Natural killer cell (primary cell): ENCODE measurements around the gene KRTAP13-4. TPM values are rescaled to one million over a fixed set of nuclear protein-coding genes. Genes with fewer than 3 reads are reported as not detected.

Experiments used
- ATAC-seq, 3 donors: fragments of 150-1000 bp in 2 of 3; fragments of 200-7000 bp in 1 of 3; cut with Tn5 transposase; 1 replicate in 1 of 3; 2 replicates in 2 of 3; pipeline ENCODE4 v1.10.0; 2021; ENCODE audit warnings: mild to moderate bottlenecking in 2 of 3, moderate library complexity in 2 of 3
- DNase-seq, 2 donors: peaks; one replicate each; pipeline versions ENCODE4 v3.0.0 to v3.0.0-alpha.2; 2013 to 2021; ENCODE audit warnings: mixed read lengths in 1 of 2
- H3K27ac ChIP-seq: one replicate; pipeline ENCODE4 v1.5.1; 2013; ENCODE audit warnings: mild to moderate bottlenecking, low read length
- H3K27me3 ChIP-seq: one replicate; pipeline ENCODE4 v1.6.1; 2013; ENCODE audit warnings: low read length; ENCODE audit not compliant: control insufficient read depth, insufficient read depth
- H3K36me3 ChIP-seq: one replicate; pipeline ENCODE4 v1.6.1; 2013; ENCODE audit warnings: low read length; ENCODE audit not compliant: control insufficient read depth, insufficient read depth
- H3K4me1 ChIP-seq: one replicate; pipeline ENCODE4 v1.6.1; 2013; ENCODE audit warnings: low read length; ENCODE audit not compliant: control insufficient read depth, insufficient read depth
- H3K4me3 ChIP-seq: one replicate; pipeline ENCODE4 v1.5.1; 2013; ENCODE audit warnings: low read length
- H3K9me3 ChIP-seq: one replicate; pipeline ENCODE4 v1.6.1; 2013; ENCODE audit warnings: low read length; ENCODE audit not compliant: control insufficient read depth, insufficient read depth
- H3K27ac Mint-ChIP-seq, 2 donors: one replicate each; pipeline ENCODE4 v1.8.0; 2022; ENCODE audit warnings: mild to moderate bottlenecking in 2 of 2, mixed read lengths in 2 of 2, moderate library complexity in 1 of 2
- H3K27me3 Mint-ChIP-seq, 2 donors: one replicate each; pipeline ENCODE4 v1.8.0; 2022; ENCODE audit warnings: low read depth in 2 of 2, mixed read lengths in 2 of 2
- H3K36me3 Mint-ChIP-seq: one replicate; pipeline ENCODE4 v1.8.0; 2022; ENCODE audit warnings: mixed read lengths
- H3K4me1 Mint-ChIP-seq, 2 donors: one replicate each; pipeline ENCODE4 v1.8.0; 2022; ENCODE audit warnings: mixed read lengths in 2 of 2
- H3K4me3 Mint-ChIP-seq: one replicate; pipeline ENCODE4 v1.8.0; 2022; ENCODE audit warnings: mild to moderate bottlenecking, moderate library complexity, mixed read lengths
- H3K9me3 Mint-ChIP-seq, 2 donors: one replicate each; pipeline ENCODE4 v1.8.0; 2022; ENCODE audit warnings: mixed read lengths in 2 of 2
- WGBS: methylation state at CpG from one replicate; pipeline ENCODE4 v1.1.7; 2013; ENCODE audit warnings: missing lambda C conversion rate; ENCODE audit not compliant: insufficient coverage; 5-methylcytosine and 5-hydroxymethylcytosine counted together
- intact Hi-C: fragments of 100-400 bp; cut with micrococcal nuclease; formaldehyde crosslinking; loops from one replicate; pipeline ENCODE4 v1.14.2; 2022
- total RNA-seq, 4 donors: library from RNA; stranded (reverse); fragments of 120-200 nt in 1 of 4; gene quantifications; one replicate each; pipeline versions ENCODE4 v1.2.3 to v1.2.4, GENCODE V29; 2013 to 2022
- TF ChIP-seq, protein P1 (sequence below): fragments of 200-600 bp; IDR thresholded peaks from one replicate; pipeline ENCODE4 v1.8.0; 2022; ENCODE audit warnings: antibody characterized with exemption

Gene KRTAP13-4
- total RNA-seq, 3 donors from 2014 or later (not counting 1 experiment from before 2014, with no cell fraction given), result not detected

GRCh38 chr21:30408782-30409494 is 21.1 kb upstream of the KRTAP13-4 start:
- Mint-ChIP-seq H3K9me3 (peaks cover 10 to 12% of the 10 kb centered on the region in 2 donors), H3K4me3 (no peak overlapping the region), H3K27me3 (no peaks in the 10 kb centered on the region), H3K27ac (no peak overlapping the region), H3K36me3 (peaks cover 18% of the 10 kb centered on the region), H3K4me1 (no peaks in the 10 kb centered on the region)
- Histone ChIP-seq H3K27ac (no peak overlapping the region), H3K4me3 (no peak overlapping the region), H3K9me3 (no peaks in the 10 kb centered on the region), H3K4me1 (no peaks in the 10 kb centered on the region), H3K27me3 (no peaks in the 10 kb centered on the region), H3K36me3 (no peaks in the 10 kb centered on the region)
- intact Hi-C loops, result no loop called here
- TF ChIP-seq, protein P1, sequence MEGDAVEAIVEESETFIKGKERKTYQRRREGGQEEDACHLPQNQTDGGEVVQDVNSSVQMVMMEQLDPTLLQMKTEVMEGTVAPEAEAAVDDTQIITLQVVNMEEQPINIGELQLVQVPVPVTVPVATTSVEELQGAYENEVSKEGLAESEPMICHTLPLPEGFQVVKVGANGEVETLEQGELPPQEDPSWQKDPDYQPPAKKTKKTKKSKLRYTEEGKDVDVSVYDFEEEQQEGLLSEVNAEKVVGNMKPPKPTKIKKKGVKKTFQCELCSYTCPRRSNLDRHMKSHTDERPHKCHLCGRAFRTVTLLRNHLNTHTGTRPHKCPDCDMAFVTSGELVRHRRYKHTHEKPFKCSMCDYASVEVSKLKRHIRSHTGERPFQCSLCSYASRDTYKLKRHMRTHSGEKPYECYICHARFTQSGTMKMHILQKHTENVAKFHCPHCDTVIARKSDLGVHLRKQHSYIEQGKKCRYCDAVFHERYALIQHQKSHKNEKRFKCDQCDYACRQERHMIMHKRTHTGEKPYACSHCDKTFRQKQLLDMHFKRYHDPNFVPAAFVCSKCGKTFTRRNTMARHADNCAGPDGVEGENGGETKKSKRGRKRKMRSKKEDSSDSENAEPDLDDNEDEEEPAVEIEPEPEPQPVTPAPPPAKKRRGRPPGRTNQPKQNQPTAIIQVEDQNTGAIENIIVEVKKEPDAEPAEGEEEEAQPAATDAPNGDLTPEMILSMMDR, result no peak
- ATAC-seq (no peak), DNase-seq (peak in 1 of 2 donors; percentile 2)
- 58% methylated on average over 13 of the region's 14 CpGs for WGBS

DNA sequence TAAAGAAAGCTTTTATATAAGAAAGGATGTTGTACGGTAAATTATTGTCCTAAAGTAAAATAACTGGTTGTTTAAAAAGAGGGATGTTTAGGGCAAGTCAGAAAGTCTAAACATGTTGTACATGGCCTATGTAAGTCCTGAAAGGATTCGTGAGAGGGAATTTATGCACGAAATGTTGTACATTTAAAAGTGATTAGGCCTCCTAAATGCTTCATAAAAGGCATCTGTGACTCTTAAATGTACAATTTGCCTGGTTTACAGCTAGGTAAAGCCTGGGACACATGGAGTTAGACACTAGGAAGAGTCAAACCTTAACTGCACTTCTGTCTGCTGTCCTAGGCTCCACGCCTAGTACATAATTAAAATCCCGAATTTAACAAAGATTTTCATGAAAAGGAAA is 14.0 kb upstream of the KRTAP13-4 start:
- no peaks in the 10 kb centered on the region for H3K36me3 ChIP-seq
- peaks cover 7 to 13% of the 10 kb centered on the region in 2 donors for H3K9me3 Mint-ChIP-seq
- no peak overlapping the region for H3K27ac ChIP-seq
- no peak for ATAC-seq
- no peaks in the 10 kb centered on the region for H3K27me3 ChIP-seq
- no peaks in the 10 kb centered on the region for H3K27me3 Mint-ChIP-seq
- DNase-seq, result no peak
- 84% methylated on average over 5 of the region's 5 CpGs for WGBS
- TF ChIP-seq, protein P1, result no peak
- H3K4me1 ChIP-seq, result no peaks in the 10 kb centered on the region
- no peak overlapping the region for H3K4me3 ChIP-seq
- no peaks in the 10 kb centered on the region for H3K4me1 Mint-ChIP-seq
- peaks cover 5% of the 10 kb centered on the region for H3K36me3 Mint-ChIP-seq
- no peak overlapping the region for H3K4me3 Mint-ChIP-seq
- no peaks in the 10 kb centered on the region for H3K9me3 ChIP-seq
- no peak overlapping the region for H3K27ac Mint-ChIP-seq
- intact Hi-C loops, result no loop called here

DNA sequence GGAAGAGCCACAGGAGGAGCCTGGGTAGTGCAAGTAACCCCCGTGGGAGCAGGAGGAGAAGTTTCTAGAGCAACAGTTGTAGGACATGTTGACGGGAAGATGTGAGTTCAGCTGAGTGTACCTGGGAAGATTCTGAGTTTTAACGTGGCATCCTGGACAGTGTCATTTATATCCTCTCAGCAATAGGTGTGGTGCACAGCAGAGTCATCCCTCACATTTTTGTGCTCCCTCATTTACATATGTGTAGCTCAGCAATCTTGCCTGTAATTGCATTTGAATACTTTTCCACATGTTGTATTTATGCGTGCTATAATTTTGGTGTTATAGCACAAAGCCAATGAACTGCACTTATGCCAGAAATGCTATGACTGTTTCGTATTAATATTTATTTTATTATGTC is 4.2 kb upstream of the KRTAP13-4 start, which contains the start of gene KRTAP13-3:
TSS of gene KRTAP13-3 (minus strand) at position 101 of the 400 bp plus-strand sequence. CDS start at position 87, 14 bp downstream.
- no peaks in the 10 kb centered on the region for H3K27me3 ChIP-seq
- H3K27me3 Mint-ChIP-seq, result no peaks in the 10 kb centered on the region
- no peaks in the 10 kb centered on the region for H3K36me3 ChIP-seq
- H3K36me3 Mint-ChIP-seq, result no peaks in the 10 kb centered on the region
- 87% methylated on average over 5 of the region's 5 CpGs for WGBS
- H3K4me3 Mint-ChIP-seq, result no peak within 1 kb of the TSS
- intact Hi-C loops, result no loop called here
- H3K4me3 ChIP-seq, result no peak within 1 kb of the TSS
- H3K9me3 ChIP-seq, result no peaks in the 10 kb centered on the region
- H3K9me3 Mint-ChIP-seq, result peaks cover 2 to 4% of the 10 kb centered on the region in 2 donors
- no peak for DNase-seq
- no peak within 1 kb of the TSS for H3K27ac ChIP-seq
- no peak for ATAC-seq
- no peaks in the 10 kb centered on the region for H3K4me1 Mint-ChIP-seq
- H3K4me1 ChIP-seq, result no peaks in the 10 kb centered on the region
- H3K27ac Mint-ChIP-seq, result no peak within 1 kb of the TSS
- TF ChIP-seq, protein P1, result no peak

DNA sequence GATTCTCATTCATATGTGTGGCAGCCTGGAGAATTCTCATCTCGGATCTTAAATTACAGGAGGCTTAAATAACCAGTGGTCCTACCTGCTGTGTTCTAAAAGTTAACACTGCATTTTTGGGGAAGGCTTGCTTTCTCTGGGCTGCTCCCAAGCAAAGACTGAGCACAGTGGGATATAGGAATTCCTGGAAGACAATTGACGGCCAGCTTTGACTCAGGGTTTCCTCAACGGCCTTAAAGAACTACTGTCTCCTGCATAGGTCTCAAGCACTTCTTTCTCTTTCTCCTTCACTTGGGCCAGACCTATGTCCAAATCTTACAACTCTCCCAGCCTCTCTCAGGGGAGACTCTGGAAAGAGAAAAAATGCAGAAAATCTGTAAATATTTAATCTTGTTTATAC is 3.3 kb upstream of the KRTAP13-4 start:
- ATAC-seq, result no peak
- H3K4me3 Mint-ChIP-seq, result no peak overlapping the region
- Histone ChIP-seq H3K27ac (no peak overlapping the region), H3K4me3 (no peak overlapping the region), H3K27me3 (no peaks in the 10 kb centered on the region), H3K9me3 (no peaks in the 10 kb centered on the region), H3K4me1 (no peaks in the 10 kb centered on the region), H3K36me3 (no peaks in the 10 kb centered on the region)
- intact Hi-C loops, result no loop called here
- 72% methylated on average over 3 of the region's 3 CpGs for WGBS
- peaks cover 2 to 4% of the 10 kb centered on the region in 2 donors for H3K9me3 Mint-ChIP-seq
- no peaks in the 10 kb centered on the region for H3K27me3 Mint-ChIP-seq
- TF ChIP-seq, protein P1, result no peak
- no peak for DNase-seq
- no peak overlapping the region for H3K27ac Mint-ChIP-seq
- H3K4me1 Mint-ChIP-seq, result no peaks in the 10 kb centered on the region
- no peaks in the 10 kb centered on the region for H3K36me3 Mint-ChIP-seq
